GM21526 (cell line): ENCODE results near the gene ZBTB7B.
A peak's percentile ranks its signal among the peaks of the same experiment; 100 is the strongest.

Source experiments
- ATAC-seq: cut with Tn5 transposase; IDR thresholded peaks from one replicate; pipeline ENCODE4 v1.9.1; 2021; ENCODE audit warnings: moderate library complexity; ENCODE audit not compliant: unreplicated experiment, low FRiP score

Gene ZBTB7B

GRCh38 chr1:155002464-155003226 lies at the start of gene ZBTB7B:
Gene ZBTB7B (plus strand): TSS chr1:155002802. CDS start chr1:155014661, 11,859 bp downstream.
- ATAC-seq, result no peak

GRCh38 chr1:154953611-154954038 lies 49.0 kb upstream of the ZBTB7B start:
- ATAC-seq, result no peak

GRCh38 chr1:154954541-154954940 lies 48.1 kb upstream of the ZBTB7B start:
- no peak for ATAC-seq

GRCh38 chr1:154955039-154955717 lies 47.4 kb upstream of the ZBTB7B start:
- ATAC-seq, result no peak

- ATAC-seq, result peak; percentile 51
Observed at GRCh38 chr1:154955718-154956543, 46.7 kb upstream of the ZBTB7B start, which contains the start of gene PBXIP1. Gene PBXIP1 (minus strand): TSS chr1:154956099. CDS start chr1:154953721, 2,378 bp downstream.

GRCh38 chr1:154956544-154956941 lies 46.1 kb upstream of the ZBTB7B start:
- ATAC-seq, result no peak

- ATAC-seq, result no peak
Observed at GRCh38 chr1:154957091-154957657, 45.4 kb upstream of the ZBTB7B start.

- ATAC-seq, result no peak
Observed at GRCh38 chr1:154958036-154958435, 44.6 kb upstream of the ZBTB7B start.

GRCh38 chr1:154958681-154959425 lies 43.7 kb upstream of the ZBTB7B start:
- no peak for ATAC-seq

GRCh38 chr1:154959426-154959780 lies 43.2 kb upstream of the ZBTB7B start:
- ATAC-seq, result no peak

GRCh38 chr1:154960446-154961136 lies 42.0 kb upstream of the ZBTB7B start:
- ATAC-seq, result no peak

GRCh38 chr1:154961207-154962155 lies 41.1 kb upstream of the ZBTB7B start, which contains the start of gene PYGO2:
Gene PYGO2 (minus strand): TSS chr1:154961782. CDS start chr1:154961576, 206 bp downstream.
- ATAC-seq, result peak; percentile 52

- ATAC-seq, result no peak
Observed at GRCh38 chr1:154962156-154962749, 40.3 kb upstream of the ZBTB7B start.

GRCh38 chr1:154962795-154963330 lies 39.7 kb upstream of the ZBTB7B start:
- ATAC-seq, result no peak

- no peak for ATAC-seq
Observed at GRCh38 chr1:154963643-154964042, 39.0 kb upstream of the ZBTB7B start.

GRCh38 chr1:154964359-154964758 lies 38.2 kb upstream of the ZBTB7B start:
- ATAC-seq, result no peak

GRCh38 chr1:154966111-154966510 lies 36.5 kb upstream of the ZBTB7B start:
- ATAC-seq, result no peak
